Astrocyte (in vitro differentiated cells and primary cell): ENCODE results near the gene NR5A2. TPM values are rescaled to one million over a fixed set of nuclear protein-coding genes. Genes with fewer than 3 reads are reported as not detected.

ENCODE experiments used
- DNase-seq: peaks from one replicate; pipeline ENCODE4 v3.0.0-alpha.2; 2010; ENCODE audit warnings: low read depth
- FAIRE-seq: peaks from 2 replicates; lab custom pipeline; 2011; peaks lifted over from hg19 to GRCh38; lab: Jason Lieb, UNC
- H2AFZ ChIP-seq: 2 replicates; pipeline ENCODE4 v1.6.0; 2012; ENCODE audit warnings: low read depth, low read length, inconsistent platforms
- H3K27ac ChIP-seq: 2 replicates; pipeline ENCODE4 v1.5.1; 2011; ENCODE audit warnings: low read depth, low read length, inconsistent platforms
- H3K27me3 ChIP-seq: 2 replicates; pipeline ENCODE4 v1.6.0; 2011; ENCODE audit warnings: low read length, inconsistent platforms; ENCODE audit not compliant: insufficient read depth
- H3K36me3 ChIP-seq: 2 replicates; pipeline ENCODE4 v1.5.1; 2011; ENCODE audit warnings: low read length, inconsistent platforms; ENCODE audit not compliant: insufficient read depth
- H3K4me1 ChIP-seq: 2 replicates; pipeline ENCODE4 v1.5.1; 2011; ENCODE audit warnings: low read length, inconsistent platforms; ENCODE audit not compliant: insufficient read depth
- H3K4me2 ChIP-seq: 2 replicates; pipeline ENCODE4 v1.6.0; 2012; ENCODE audit warnings: low read length, inconsistent platforms
- H3K4me3 ChIP-seq: 2 replicates; pipeline ENCODE4 v1.5.1; 2011; ENCODE audit warnings: low read depth, mild to moderate bottlenecking, low read length, inconsistent platforms; ENCODE audit not compliant: insufficient read depth
- H3K79me2 ChIP-seq: 2 replicates; pipeline ENCODE4 v1.6.0; 2012; ENCODE audit warnings: mild to moderate bottlenecking, low read length, inconsistent platforms; ENCODE audit not compliant: insufficient read depth
- H3K9ac ChIP-seq: 2 replicates; pipeline ENCODE4 v1.6.0; 2012; ENCODE audit warnings: mild to moderate bottlenecking, low read length, inconsistent platforms
- H3K9me3 ChIP-seq: 2 replicates; pipeline ENCODE4 v1.5.1; 2012; ENCODE audit warnings: low read depth, mild to moderate bottlenecking, low read length, inconsistent platforms; ENCODE audit not compliant: insufficient read depth
- H4K20me1 ChIP-seq: 2 replicates; pipeline ENCODE4 v1.6.0; 2012; ENCODE audit warnings: low read length, inconsistent platforms; ENCODE audit not compliant: insufficient read depth
- H3K27ac Mint-ChIP-seq: one replicate; pipeline ENCODE4 v1.8.0; 2021; ENCODE audit warnings: mild to moderate bottlenecking, mixed read lengths; ENCODE audit not compliant: unreplicated experiment
- H3K27me3 Mint-ChIP-seq: one replicate; pipeline ENCODE4 v1.8.0; 2021; ENCODE audit warnings: low read depth, mixed read lengths; ENCODE audit not compliant: unreplicated experiment
- H3K36me3 Mint-ChIP-seq: one replicate; pipeline ENCODE4 v1.8.0; 2021; ENCODE audit warnings: low read depth, mixed read lengths; ENCODE audit not compliant: unreplicated experiment
- H3K4me1 Mint-ChIP-seq: one replicate; pipeline ENCODE4 v1.8.0; 2021; ENCODE audit warnings: low read depth, mixed read lengths; ENCODE audit not compliant: unreplicated experiment
- H3K4me3 Mint-ChIP-seq: one replicate; pipeline ENCODE4 v1.8.0; 2021; ENCODE audit warnings: mild to moderate bottlenecking, moderate library complexity, mixed read lengths; ENCODE audit not compliant: unreplicated experiment
- H3K9me3 Mint-ChIP-seq: one replicate; pipeline ENCODE4 v1.8.0; 2021; ENCODE audit warnings: mild to moderate bottlenecking, mixed read lengths; ENCODE audit not compliant: unreplicated experiment
- EZH2 ChIP-seq: IDR thresholded peaks from 2 replicates; pipeline ENCODE4 v1.6.1; 2012; ENCODE audit warnings: mild to moderate bottlenecking, low read length, inconsistent platforms; ENCODE audit not compliant: insufficient read depth
- total RNA-seq: library from RNA; stranded (reverse); gene quantifications from 2 replicates; pipeline ENCODE4 v1.2.1, GENCODE V29; 2021
- TF ChIP-seq, protein P1 (sequence below): IDR thresholded peaks from 2 replicates; pipeline ENCODE4 v1.5.1; 2011; ENCODE audit warnings: low read depth, mild to moderate bottlenecking, inconsistent platforms, low read length, moderate library complexity; ENCODE audit not compliant: insufficient read depth

The NR5A2 gene
- total RNA-seq, 1 donor from 2014 or later: 0.39 TPM

DNA sequence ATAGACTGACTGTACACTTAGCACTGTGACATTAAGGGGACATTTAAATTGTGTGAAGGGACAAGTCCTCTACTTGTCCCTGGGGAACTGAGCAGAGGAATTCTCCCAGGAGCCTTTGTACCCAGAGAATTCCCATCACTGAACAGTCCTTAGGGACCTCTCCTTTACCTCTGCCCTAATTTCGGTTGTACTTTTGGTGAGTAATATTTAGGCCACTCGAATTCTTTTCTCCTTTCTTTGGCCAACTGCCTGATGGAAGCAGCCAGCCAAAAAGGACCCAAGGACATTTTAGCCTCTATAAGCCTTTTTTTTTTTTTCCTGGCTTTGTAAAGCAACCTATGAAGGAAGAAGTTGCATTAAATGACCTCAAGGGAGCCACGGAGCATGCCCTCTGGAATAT is 71.5 kb downstream of the NR5A2 start:
- H3K4me3 Mint-ChIP-seq: no peak overlapping the region
- H4K20me1 ChIP-seq: no peaks in the 10 kb centered on the region
- no peaks in the 10 kb centered on the region for H3K4me1 ChIP-seq
- DNase-seq (no peak), FAIRE-seq (no peak)
- no peaks in the 10 kb centered on the region for H3K9me3 Mint-ChIP-seq
- H3K4me2 ChIP-seq: no peak overlapping the region
- H3K9ac ChIP-seq: no peak overlapping the region
- no peaks in the 10 kb centered on the region for H3K9me3 ChIP-seq
- no peak overlapping the region for H3K4me3 ChIP-seq
- no peak overlapping the region for H3K27ac Mint-ChIP-seq
- peaks cover 3% of the 10 kb centered on the region for H3K27me3 ChIP-seq
- H3K27ac ChIP-seq: no peak overlapping the region
- H3K27me3 Mint-ChIP-seq: peaks cover 6% of the 10 kb centered on the region
- no peaks in the 10 kb centered on the region for H3K36me3 Mint-ChIP-seq
- no peaks in the 10 kb centered on the region for H3K79me2 ChIP-seq
- no peaks in the 10 kb centered on the region for H3K36me3 ChIP-seq
- TF ChIP-seq EZH2: no peak
- H3K4me1 Mint-ChIP-seq: no peaks in the 10 kb centered on the region
- no peak overlapping the region for H2AFZ ChIP-seq

DNA sequence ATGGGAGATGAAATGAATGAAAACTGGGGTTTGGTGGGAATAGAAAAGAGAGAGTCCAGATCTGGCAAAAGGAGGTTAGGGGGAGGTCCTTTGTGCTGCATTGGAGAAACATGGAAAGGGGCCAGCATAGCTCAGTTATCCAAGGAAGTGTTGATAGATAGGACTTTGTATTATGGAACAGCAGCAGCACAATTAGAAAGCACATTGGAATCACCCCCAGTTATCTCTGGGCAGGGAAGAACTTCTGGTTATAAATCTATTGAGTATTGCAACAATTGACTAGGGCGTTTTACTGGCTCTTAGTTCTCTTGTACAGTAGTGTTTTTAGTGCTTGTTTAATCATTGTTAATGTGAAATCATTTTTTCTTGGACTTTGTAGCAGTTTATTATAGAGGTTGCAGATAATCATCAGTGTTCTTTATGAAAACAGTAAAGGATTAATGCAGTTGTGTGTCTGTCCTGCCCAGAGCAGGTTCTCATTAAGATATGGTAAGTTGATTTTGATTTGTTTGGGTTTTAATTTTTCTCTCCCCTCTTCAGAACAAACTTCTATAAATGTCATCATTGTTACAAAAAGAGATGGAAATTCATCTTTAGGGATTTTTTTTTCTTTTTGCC is 76.6 kb downstream of the NR5A2 start:
- Histone ChIP-seq H3K36me3 (no peaks in the 10 kb centered on the region), H3K4me2 (no peak overlapping the region), H3K4me1 (no peaks in the 10 kb centered on the region), H4K20me1 (no peaks in the 10 kb centered on the region), H3K4me3 (no peak overlapping the region), H3K9ac (no peak overlapping the region), H2AFZ (no peak overlapping the region), H3K27me3 (peaks cover 1% of the 10 kb centered on the region), H3K9me3 (no peaks in the 10 kb centered on the region), H3K27ac (no peak overlapping the region), H3K79me2 (no peaks in the 10 kb centered on the region)
- FAIRE-seq (no peak), DNase-seq (no peak)
- Mint-ChIP-seq H3K27me3 (no peaks in the 10 kb centered on the region), H3K9me3 (no peaks in the 10 kb centered on the region), H3K36me3 (no peaks in the 10 kb centered on the region), H3K27ac (no peak overlapping the region), H3K4me1 (peaks cover 2% of the 10 kb centered on the region), H3K4me3 (no peak overlapping the region)
- TF ChIP-seq EZH2: no peak
- TF ChIP-seq, protein P1, sequence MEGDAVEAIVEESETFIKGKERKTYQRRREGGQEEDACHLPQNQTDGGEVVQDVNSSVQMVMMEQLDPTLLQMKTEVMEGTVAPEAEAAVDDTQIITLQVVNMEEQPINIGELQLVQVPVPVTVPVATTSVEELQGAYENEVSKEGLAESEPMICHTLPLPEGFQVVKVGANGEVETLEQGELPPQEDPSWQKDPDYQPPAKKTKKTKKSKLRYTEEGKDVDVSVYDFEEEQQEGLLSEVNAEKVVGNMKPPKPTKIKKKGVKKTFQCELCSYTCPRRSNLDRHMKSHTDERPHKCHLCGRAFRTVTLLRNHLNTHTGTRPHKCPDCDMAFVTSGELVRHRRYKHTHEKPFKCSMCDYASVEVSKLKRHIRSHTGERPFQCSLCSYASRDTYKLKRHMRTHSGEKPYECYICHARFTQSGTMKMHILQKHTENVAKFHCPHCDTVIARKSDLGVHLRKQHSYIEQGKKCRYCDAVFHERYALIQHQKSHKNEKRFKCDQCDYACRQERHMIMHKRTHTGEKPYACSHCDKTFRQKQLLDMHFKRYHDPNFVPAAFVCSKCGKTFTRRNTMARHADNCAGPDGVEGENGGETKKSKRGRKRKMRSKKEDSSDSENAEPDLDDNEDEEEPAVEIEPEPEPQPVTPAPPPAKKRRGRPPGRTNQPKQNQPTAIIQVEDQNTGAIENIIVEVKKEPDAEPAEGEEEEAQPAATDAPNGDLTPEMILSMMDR: no peak

DNA sequence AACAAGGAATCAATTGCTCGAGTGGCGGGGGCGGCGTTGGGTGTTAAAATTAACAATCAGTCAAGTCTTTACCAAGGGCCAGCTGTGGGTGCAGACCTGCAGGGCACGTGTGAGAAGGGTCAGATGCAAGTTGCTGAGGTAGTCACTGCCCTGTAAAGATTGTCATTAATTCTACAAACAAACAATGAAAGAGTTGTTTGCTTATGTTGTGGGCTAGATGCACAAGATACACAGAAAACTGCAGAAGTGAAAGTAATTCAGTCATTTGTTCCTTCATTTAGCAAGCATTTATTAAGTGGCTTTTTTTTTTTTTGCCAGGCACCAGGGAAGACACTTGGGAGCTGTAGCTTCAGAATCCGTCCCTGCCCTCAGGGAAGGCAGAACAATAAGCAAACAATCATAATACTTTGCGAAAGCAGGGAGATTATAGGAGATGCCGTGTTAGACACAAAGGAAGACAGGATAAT is 79.5 kb downstream of the NR5A2 start:
- FAIRE-seq (peak; percentile 43), DNase-seq (no peak)
- no peak overlapping the region for H3K4me3 ChIP-seq
- TF ChIP-seq, protein P1: no peak
- no peak for TF ChIP-seq EZH2
- peak overlapping the region; percentile 20 for H2AFZ ChIP-seq
- Mint-ChIP-seq H3K4me3 (no peak overlapping the region), H3K9me3 (no peaks in the 10 kb centered on the region), H3K27ac (no peak overlapping the region), H3K36me3 (no peaks in the 10 kb centered on the region), H3K27me3 (no peaks in the 10 kb centered on the region), H3K4me1 (peaks cover 5% of the 10 kb centered on the region)
- H3K27ac ChIP-seq: no peak overlapping the region
- no peak overlapping the region for H3K9ac ChIP-seq
- H3K4me2 ChIP-seq: peak overlapping the region; percentile 31
- no peaks in the 10 kb centered on the region for H3K9me3 ChIP-seq
- no peaks in the 10 kb centered on the region for H3K36me3 ChIP-seq
- no peaks in the 10 kb centered on the region for H4K20me1 ChIP-seq
- H3K79me2 ChIP-seq: no peaks in the 10 kb centered on the region
- peaks cover 6% of the 10 kb centered on the region for H3K27me3 ChIP-seq
- H3K4me1 ChIP-seq: no peaks in the 10 kb centered on the region
